Loucy (cell line): ENCODE measurements around the gene EHMT2.

Source experiments
- H2AFZ ChIP-seq: fragments of 200-600 bp; sonication (generic); 2 replicates; pipeline ENCODE4 v1.6.0; 2016; ENCODE audit warnings: antibody characterized with exemption, mild to moderate bottlenecking, low read length, moderate library complexity
- H3F3A ChIP-seq: fragments of 200-600 bp; 2 replicates; pipeline ENCODE4 v1.6.0; 2016; ENCODE audit warnings: antibody characterized with exemption, low read depth, mild to moderate bottlenecking
- H3K27me3 ChIP-seq: fragments of 200-600 bp; sonication (generic); 2 replicates; pipeline ENCODE4 v1.6.1; 2014; ENCODE audit warnings: low read length, mild to moderate bottlenecking; ENCODE audit not compliant: insufficient read depth, poor library complexity, severe bottlenecking
- H3K36me3 ChIP-seq: fragments of 200-600 bp; sonication (generic); 2 replicates; pipeline ENCODE4 v1.6.1; 2016; ENCODE audit warnings: low read length; ENCODE audit not compliant: insufficient read depth
- H3K4me1 ChIP-seq: fragments of 200-600 bp; sonication (generic); 2 replicates; pipeline ENCODE4 v1.5.1; 2014; ENCODE audit warnings: low read length, mild to moderate bottlenecking; ENCODE audit not compliant: insufficient read depth, poor library complexity, severe bottlenecking
- H3K4me2 ChIP-seq: fragments of 200-600 bp; sonication (generic); 2 replicates; pipeline ENCODE4 v1.6.0; 2014; ENCODE audit warnings: antibody characterized with exemption, low read length, low read depth, mild to moderate bottlenecking; ENCODE audit not compliant: poor library complexity, severe bottlenecking
- H3K4me3 ChIP-seq: fragments of 200-600 bp; sonication (generic); 2 replicates; pipeline ENCODE4 v1.5.1; 2014; ENCODE audit warnings: low read length, mild to moderate bottlenecking, mixed read lengths; ENCODE audit not compliant: poor library complexity, severe bottlenecking
- H3K79me2 ChIP-seq: fragments of 200-600 bp; sonication (generic); 2 replicates; pipeline ENCODE4 v1.6.1; 2014; ENCODE audit warnings: low read length; ENCODE audit not compliant: insufficient read depth
- H3K9ac ChIP-seq: fragments of 200-600 bp; sonication (generic); 2 replicates; pipeline ENCODE4 v1.6.0; 2014; ENCODE audit warnings: mild to moderate bottlenecking, low read depth, low read length, moderate library complexity; ENCODE audit not compliant: poor library complexity, severe bottlenecking
- H3K9me2 ChIP-seq: fragments of 200-600 bp; sonication (generic); replicated peaks from 2 replicates; pipeline ENCODE4 v1.6.1; 2016; ENCODE audit warnings: low read depth, low read length, mixed read lengths
- H3K9me3 ChIP-seq: fragments of 200-600 bp; sonication (generic); 2 replicates; pipeline ENCODE4 v1.6.1; 2014; ENCODE audit warnings: mild to moderate bottlenecking, antibody characterized with exemption, low read length, low read depth; ENCODE audit not compliant: insufficient read depth
- H4K20me1 ChIP-seq: fragments of 200-600 bp; sonication (generic); 2 replicates; pipeline ENCODE4 v1.6.0; 2014; ENCODE audit warnings: antibody characterized with exemption, low read length, mild to moderate bottlenecking; ENCODE audit not compliant: insufficient read depth, poor library complexity, severe bottlenecking
- CTCF ChIP-seq: fragments of 200-600 bp; sonication (generic); conservative IDR thresholded peaks from 2 replicates; pipeline ENCODE4 v1.5.1; 2014; ENCODE audit warnings: mild to moderate bottlenecking, antibody characterized with exemption, low read length
- EZH2phosphoT487 ChIP-seq: fragments of 200-600 bp; IDR thresholded peaks from 2 replicates; pipeline ENCODE4 v1.6.1; 2018; ENCODE audit warnings: antibody characterized with exemption, mild to moderate bottlenecking, moderate library complexity, borderline replicate concordance

The EHMT2 gene

GRCh38 chr6:31927863-31928671, 30.6 kb upstream of the EHMT2 start:
- H3K27me3 ChIP-seq = no peaks in the 10 kb centered on the region
- H3K79me2 ChIP-seq = no peaks in the 10 kb centered on the region
- no peaks in the 10 kb centered on the region for H3K36me3 ChIP-seq
- H4K20me1 ChIP-seq = no peaks in the 10 kb centered on the region
- no peaks in the 10 kb centered on the region for H3K9me3 ChIP-seq
- TF ChIP-seq CTCF (no peak), EZH2phosphoT487 (no peak)
- H3K4me1 ChIP-seq = no peaks in the 10 kb centered on the region
- H3K9ac ChIP-seq = no peak overlapping the region
- no peak overlapping the region for H2AFZ ChIP-seq
- H3K4me2 ChIP-seq = no peak overlapping the region
- H3F3A ChIP-seq = no peaks in the 10 kb centered on the region
- H3K4me3 ChIP-seq = no peak overlapping the region
- no peaks in the 10 kb centered on the region for H3K9me2 ChIP-seq

GRCh38 chr6:31927242-31927862, 29.9 kb upstream of the EHMT2 start, which contains the start of gene C2:
TSS of gene C2 (plus strand) at chr6:31927717. CDS start at chr6:31927753, 36 bp downstream.
- Histone ChIP-seq H2AFZ (no peak within 1 kb of the TSS), H3K4me2 (no peak within 1 kb of the TSS), H3K9ac (no peak within 1 kb of the TSS), H3K9me3 (no peaks in the 10 kb centered on the region), H3K36me3 (no peaks in the 10 kb centered on the region), H3K27me3 (no peaks in the 10 kb centered on the region), H4K20me1 (no peaks in the 10 kb centered on the region), H3K4me3 (no peak within 1 kb of the TSS), H3K9me2 (no peaks in the 10 kb centered on the region), H3K4me1 (no peaks in the 10 kb centered on the region), H3K79me2 (no peaks in the 10 kb centered on the region), H3F3A (no peaks in the 10 kb centered on the region)
- no peak for TF ChIP-seq CTCF
- TF ChIP-seq EZH2phosphoT487 = no peak

GRCh38 chr6:31922942-31923341, 25.4 kb upstream of the EHMT2 start:
- H3K4me2 ChIP-seq = no peak overlapping the region
- H3K9me2 ChIP-seq = no peaks in the 10 kb centered on the region
- H4K20me1 ChIP-seq = no peaks in the 10 kb centered on the region
- H3K9ac ChIP-seq = no peak overlapping the region
- H3K9me3 ChIP-seq = no peaks in the 10 kb centered on the region
- H2AFZ ChIP-seq = no peak overlapping the region
- no peaks in the 10 kb centered on the region for H3K36me3 ChIP-seq
- H3K27me3 ChIP-seq = no peaks in the 10 kb centered on the region
- no peaks in the 10 kb centered on the region for H3F3A ChIP-seq
- H3K79me2 ChIP-seq = no peaks in the 10 kb centered on the region
- TF ChIP-seq EZH2phosphoT487 (no peak), CTCF (peak; percentile 62)
- H3K4me3 ChIP-seq = no peak overlapping the region
- no peaks in the 10 kb centered on the region for H3K4me1 ChIP-seq
